ENCODE measurements around the gene MANBA. TPM values are rescaled to one million over a fixed set of nuclear protein-coding genes. Genes with fewer than 3 reads are reported as not detected.
A peak's percentile ranks its signal among the peaks of the same experiment; 100 is the strongest.

Gene MANBA
- total and polyA plus RNA-seq, 2 of the 4 experiments (the other 2 are of a cell fraction): 11.5 to 17.2 TPM

- peak overlapping the region; percentile 15 for H2AFZ ChIP-seq (replicated peaks; ENCODE audit: low read length, poor library complexity)
- H2AK9ac ChIP-seq (replicated peaks; ENCODE audit: low read depth, low read length, poor library complexity): no peak overlapping the region
- ChIA-PET POLR2A (ENCODE audit: unreplicated experiment) (no interaction called here), CTCF (interaction anchor here (0.6 kb wide), 1 partner anchor 86 kb away, joined by 4 read pairs; no protein-coding TSS in a partner anchor)
- no peaks in the 10 kb centered on the region for H3K27me3 ChIP-seq (ENCODE audit: control insufficient read depth, insufficient read depth, low read length)
- no peak overlapping the region for H2BK20ac ChIP-seq (ENCODE audit: low read depth, low read length)
- H4K91ac ChIP-seq (ENCODE audit: insufficient read depth, low read depth, low read length): no peak overlapping the region
- DNase-seq (no peak), ATAC-seq (ENCODE audit: low read depth) (no peak)
- 78% methylated on average over 3 of the region's 7 CpGs; no CpG with 5 or more reads in 1 of the 2 experiments for WGBS, 2 experiments (ENCODE audit: extremely low coverage in 2 of 2, insufficient read length in 1 of 2)
- peaks cover 27% of the 10 kb centered on the region for H3K36me3 ChIP-seq (ENCODE audit: control insufficient read depth, insufficient read depth, low read length)
- H3K9me3 ChIP-seq (ENCODE audit: control insufficient read depth, insufficient read depth, low read length): no peaks in the 10 kb centered on the region
- H3K4me1 ChIP-seq (ENCODE audit: control insufficient read depth, insufficient read depth, low read length): no peaks in the 10 kb centered on the region; the same call in 1 of the 2 replicates
- H4K5ac ChIP-seq (ENCODE audit: low read depth, low read length): no peak overlapping the region
- no TSS peak for BruUV-seq (replicated peaks)
- no peak overlapping the region for H3K4ac ChIP-seq (ENCODE audit: low read depth, low read length)
- no peak overlapping the region for H3K9ac ChIP-seq (ENCODE audit: low read depth, low read length)
- H4K8ac ChIP-seq (ENCODE audit: low read depth in 2 of 2, low read length in 2 of 2): no peak overlapping the region
- H3K4me2 ChIP-seq (ENCODE audit: low read depth, low read length): no peak overlapping the region
- peaks cover 10% of the 10 kb centered on the region for H3K9me1 ChIP-seq (ENCODE audit: insufficient read depth, low read length)
- H4K20me1 ChIP-seq (ENCODE audit: insufficient read depth, low read length): no peaks in the 10 kb centered on the region
- dilution Hi-C loops (cut with HindIII; ENCODE audit: low sequenced_read_pairs, unreplicated experiment) (loop anchor here (25.0 kb wide), 1 partner anchor 405 kb away; the partner anchor contains the start of gene SLC9B1), intact Hi-C loops (cut with micrococcal nuclease) (no loop called here), in situ Hi-C loops (cut with MboI; ENCODE audit: low sequenced_read_pairs) (loop anchor here (10.0 kb wide), 1 partner anchor 162 kb away; no protein-coding TSS in a partner anchor)
- no peak overlapping the region for H3K14ac ChIP-seq (replicated peaks; ENCODE audit: low read depth, low read length)
- TF ChIP-seq MXI1 (IDR thresholded peaks at IDR 0.05; ENCODE audit: borderline replicate concordance, low read depth, low read length) (no peak), MAZ (IDR thresholded peaks at IDR 0.05; ENCODE audit: borderline replicate concordance, low read depth, low read length) (no peak), RAD21 (IDR thresholded peaks at IDR 0.05; ENCODE audit: low read length) (no peak), USF2 (IDR thresholded peaks at IDR 0.05; ENCODE audit: low read depth, low read length) (no peak), SMC3 (IDR thresholded peaks at IDR 0.05; ENCODE audit: low read depth, low read length) (no peak), CEBPB (IDR thresholded peaks at IDR 0.05; ENCODE audit: low read depth, low read length) (no peak), FOS (IDR thresholded peaks at IDR 0.05; ENCODE audit: low read depth, low read length) (no peak), POLR2A (IDR thresholded peaks at IDR 0.05; ENCODE audit: low read depth, low read length) (no peak), BHLHE40 (IDR thresholded peaks at IDR 0.05; ENCODE audit: low read depth, low read length) (no peak), RCOR1 (IDR thresholded peaks at IDR 0.05; ENCODE audit: insufficient replicate concordance, low read length) (no peak), ELK1 (IDR thresholded peaks at IDR 0.05; ENCODE audit: borderline replicate concordance, low read depth, low read length) (no peak), CHD1 (IDR thresholded peaks at IDR 0.05; ENCODE audit: low read depth, low read length) (no peak), CTCF (conservative IDR thresholded peaks at IDR 0.05; ENCODE audit: low read depth, low read length) (no peak), NFE2L2 (IDR thresholded peaks at IDR 0.05; ENCODE audit: low read depth, low read length) (no peak), MAFK (IDR thresholded peaks at IDR 0.05; ENCODE audit: low read depth, low read length) (no peak), RFX5 (IDR thresholded peaks at IDR 0.05; ENCODE audit: low read depth, low read length) (no peak)
- no peak overlapping the region for H2BK5ac ChIP-seq (ENCODE audit: low read depth, low read length, poor library complexity, severe bottlenecking)
- no peak overlapping the region for H2BK15ac ChIP-seq (ENCODE audit: low read depth, low read length)
- no peak overlapping the region for H2BK120ac ChIP-seq (ENCODE audit: low read depth, low read length)
- H3K27ac ChIP-seq (ENCODE audit: insufficient read depth, low read length): no peak overlapping the region
- H3K4me3 ChIP-seq (ENCODE audit: insufficient read depth, low read depth, low read length): no peak overlapping the region
- no peak overlapping the region for H2AK5ac ChIP-seq (ENCODE audit: low read depth, low read length)
- no peaks in the 10 kb centered on the region for H3K79me1 ChIP-seq (ENCODE audit: low read depth in 1 of 2, low read length in 2 of 2)
- no peak overlapping the region for H3K56ac ChIP-seq (ENCODE audit: extremely low read depth, insufficient read depth, low read length)
- no peak overlapping the region for H3K18ac ChIP-seq (ENCODE audit: low read depth, low read length)
- no peak overlapping the region for H3K23ac ChIP-seq (ENCODE audit: low read depth, low read length)
These were observed 153.8 kb downstream of the MANBA start for GRCh38 chr4:102606846-102607450.
